OCI-LY7 (cell line): ENCODE results near the gene TNS3. TPM values are rescaled to one million over a fixed set of nuclear protein-coding genes. Genes with fewer than 3 reads are reported as not detected.
"Not testable (repeated sequence)": the region's sequence is repeated elsewhere in the genome, so short reads cannot be mapped to it uniquely, and the experiment has no call there.

Experiments
- BruUV-seq: library from RNA; stranded (reverse); fragments of 400-500 nt; replicated peaks from 2 replicates; lab custom pipeline; 2021; lab: Mats Ljungman, UMichigan
- CTCF ChIA-PET: fragments of 300-600 bp; sonication (Branson Sonifier 250); formaldehyde crosslinking; loops from one replicate; lab custom pipeline; 2022; ENCODE audit warnings: antibody characterized with exemption; ENCODE audit not compliant: unreplicated experiment; lab: Charles Lee
- POLR2A ChIA-PET: fragments of 300-600 bp; sonication (Branson Sonifier 250); formaldehyde crosslinking; loops from one replicate; lab custom pipeline; 2022; ENCODE audit warnings: antibody characterized with exemption; lab: Charles Lee
- DNase-seq: peaks from one replicate; pipeline ENCODE4 v3.0.0-alpha.2; 2015; ENCODE audit warnings: low spot score
- H2AFZ ChIP-seq: fragments of 200-600 bp; sonication (generic), shearing (Covaris generic); 2 replicates; pipeline ENCODE4 v1.6.1; 2014; ENCODE audit warnings: mild to moderate bottlenecking, antibody characterized with exemption, low read length, moderate library complexity
- H3K27ac ChIP-seq: fragments of 200-600 bp; sonication (generic); 2 replicates; pipeline ENCODE4 v1.5.1; 2014; ENCODE audit warnings: mixed run types, low read depth, mild to moderate bottlenecking, moderate library complexity, low read length, inconsistent platforms; ENCODE audit not compliant: poor library complexity, severe bottlenecking
- H3K36me3 ChIP-seq: fragments of 200-600 bp; sonication (generic); 2 replicates; pipeline ENCODE4 v1.6.1; 2014; ENCODE audit warnings: mild to moderate bottlenecking, antibody characterized with exemption, low read length, moderate library complexity, mixed read lengths; ENCODE audit not compliant: insufficient read depth
- H3K4me1 ChIP-seq: fragments of 200-600 bp; sonication (generic); 2 replicates; pipeline ENCODE4 v1.5.1; 2014; ENCODE audit warnings: mild to moderate bottlenecking, low read length; ENCODE audit not compliant: insufficient read depth, poor library complexity, severe bottlenecking
- H3K4me2 ChIP-seq: fragments of 200-600 bp; sonication (generic); 2 replicates; pipeline ENCODE4 v1.6.1; 2014; ENCODE audit warnings: mild to moderate bottlenecking, low read length
- H3K4me3 ChIP-seq: fragments of 200-600 bp; sonication (generic); 2 replicates; pipeline ENCODE4 v1.5.1; 2014; ENCODE audit warnings: mild to moderate bottlenecking, low read depth, low read length; ENCODE audit not compliant: poor library complexity, severe bottlenecking
- H3K79me2 ChIP-seq: fragments of 200-600 bp; sonication (generic); 2 replicates; pipeline ENCODE4 v1.6.1; 2016; ENCODE audit warnings: low read depth, mild to moderate bottlenecking, low read length, moderate library complexity, mixed read lengths; ENCODE audit not compliant: insufficient read depth
- H3K9me2 ChIP-seq: fragments of 200-600 bp; sonication (generic); 2 replicates; pipeline ENCODE4 v1.6.1; 2016; ENCODE audit warnings: mild to moderate bottlenecking, low read length, mixed read lengths; ENCODE audit not compliant: insufficient read depth
- H3K9me3 ChIP-seq: fragments of 200-600 bp; sonication (generic); 2 replicates; pipeline ENCODE4 v1.6.1; 2014; ENCODE audit warnings: mild to moderate bottlenecking, mixed run types, low read length, mixed read lengths
- H4K20me1 ChIP-seq: fragments of 200-600 bp; sonication (generic); 2 replicates; pipeline ENCODE4 v1.6.1; 2014; ENCODE audit warnings: mild to moderate bottlenecking, antibody characterized with exemption, low read length, moderate library complexity, mixed read lengths; ENCODE audit not compliant: insufficient read depth
- EZH2phosphoT487 ChIP-seq: fragments of 200-600 bp; sonication (generic); IDR thresholded peaks from 2 replicates; pipeline ENCODE4 v1.6.1; 2018; ENCODE audit warnings: low read depth, borderline replicate concordance, mild to moderate bottlenecking, mixed run types, antibody characterized with exemption, low read length, moderate library complexity, mixed read lengths
- intact Hi-C: fragments of 100-400 bp; cut with micrococcal nuclease; formaldehyde crosslinking; loops from one replicate; pipeline ENCODE4 v1.10.0; 2022; ENCODE audit not compliant: unreplicated experiment
- total RNA-seq, 2 experiments: library from RNA; depleted of rRNA in 1 of 2; stranded (reverse); fragments of >200 nt in 1 of 2; shearing (Covaris generic) in 1 of 2; gene quantifications; 2 replicates each; pipeline ENCODE4 v1.2.3, GENCODE V29; 2014 to 2022
- TF ChIP-seq, protein P1 (sequence below): fragments of 200-600 bp; sonication (generic); conservative IDR thresholded peaks from 2 replicates; pipeline ENCODE4 v1.5.1; 2014; ENCODE audit warnings: mild to moderate bottlenecking, antibody characterized with exemption, low read length, moderate library complexity, mixed read lengths

Gene TNS3
- total RNA-seq, 2 experiments from 2014 or later, result 9.5 to 42.1 TPM

DNA sequence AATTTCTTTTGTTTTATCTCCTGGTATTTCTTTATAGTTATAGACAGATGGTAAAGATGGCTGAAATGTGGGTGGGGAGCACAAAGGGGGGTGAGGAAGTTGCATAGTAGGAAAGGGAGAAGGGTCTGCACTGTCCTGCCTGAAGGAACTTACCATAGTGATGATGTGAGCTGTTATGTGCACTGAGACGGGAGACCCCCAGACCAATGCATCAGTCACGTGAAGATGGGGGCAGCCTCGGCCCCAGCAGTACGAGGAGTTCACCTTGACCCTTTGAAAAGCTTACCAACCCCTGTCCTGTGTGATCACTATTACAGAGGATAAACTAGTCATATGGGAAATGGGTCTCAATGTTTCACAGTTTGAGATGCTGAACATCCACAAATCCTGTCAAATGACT is 316.3 kb downstream of the TNS3 start:
- Histone ChIP-seq H3K9me3 (no peaks in the 10 kb centered on the region), H3K79me2 (no peaks in the 10 kb centered on the region), H3K27ac (no peak overlapping the region), H3K36me3 (no peaks in the 10 kb centered on the region), H4K20me1 (no peaks in the 10 kb centered on the region), H3K4me3 (no peak overlapping the region), H3K4me1 (no peaks in the 10 kb centered on the region), H3K9me2 (no peaks in the 10 kb centered on the region), H2AFZ (no peak overlapping the region), H3K4me2 (no peak overlapping the region)
- no peak for DNase-seq
- ChIA-PET CTCF (interaction anchor here (0.6 to 2.0 kb wide), 8 partner anchors 26 to 672 kb away, joined by 3 to 18 read pairs (median 4); no protein-coding TSS in a partner anchor), POLR2A (interaction anchor here (0.5 to 1.2 kb wide), 4 partner anchors 85 to 732 kb away, joined by 3 to 4 read pairs (median 3); no protein-coding TSS in a partner anchor)
- intact Hi-C loops, result loop anchor here (1.0 to 5.0 kb wide), 5 partner anchors 172 to 847 kb away; partner anchors contain the start of gene TNS3
- no peak for TF ChIP-seq EZH2phosphoT487
- TF ChIP-seq, protein P1, sequence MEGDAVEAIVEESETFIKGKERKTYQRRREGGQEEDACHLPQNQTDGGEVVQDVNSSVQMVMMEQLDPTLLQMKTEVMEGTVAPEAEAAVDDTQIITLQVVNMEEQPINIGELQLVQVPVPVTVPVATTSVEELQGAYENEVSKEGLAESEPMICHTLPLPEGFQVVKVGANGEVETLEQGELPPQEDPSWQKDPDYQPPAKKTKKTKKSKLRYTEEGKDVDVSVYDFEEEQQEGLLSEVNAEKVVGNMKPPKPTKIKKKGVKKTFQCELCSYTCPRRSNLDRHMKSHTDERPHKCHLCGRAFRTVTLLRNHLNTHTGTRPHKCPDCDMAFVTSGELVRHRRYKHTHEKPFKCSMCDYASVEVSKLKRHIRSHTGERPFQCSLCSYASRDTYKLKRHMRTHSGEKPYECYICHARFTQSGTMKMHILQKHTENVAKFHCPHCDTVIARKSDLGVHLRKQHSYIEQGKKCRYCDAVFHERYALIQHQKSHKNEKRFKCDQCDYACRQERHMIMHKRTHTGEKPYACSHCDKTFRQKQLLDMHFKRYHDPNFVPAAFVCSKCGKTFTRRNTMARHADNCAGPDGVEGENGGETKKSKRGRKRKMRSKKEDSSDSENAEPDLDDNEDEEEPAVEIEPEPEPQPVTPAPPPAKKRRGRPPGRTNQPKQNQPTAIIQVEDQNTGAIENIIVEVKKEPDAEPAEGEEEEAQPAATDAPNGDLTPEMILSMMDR, result no peak
- no TSS peak for BruUV-seq

DNA sequence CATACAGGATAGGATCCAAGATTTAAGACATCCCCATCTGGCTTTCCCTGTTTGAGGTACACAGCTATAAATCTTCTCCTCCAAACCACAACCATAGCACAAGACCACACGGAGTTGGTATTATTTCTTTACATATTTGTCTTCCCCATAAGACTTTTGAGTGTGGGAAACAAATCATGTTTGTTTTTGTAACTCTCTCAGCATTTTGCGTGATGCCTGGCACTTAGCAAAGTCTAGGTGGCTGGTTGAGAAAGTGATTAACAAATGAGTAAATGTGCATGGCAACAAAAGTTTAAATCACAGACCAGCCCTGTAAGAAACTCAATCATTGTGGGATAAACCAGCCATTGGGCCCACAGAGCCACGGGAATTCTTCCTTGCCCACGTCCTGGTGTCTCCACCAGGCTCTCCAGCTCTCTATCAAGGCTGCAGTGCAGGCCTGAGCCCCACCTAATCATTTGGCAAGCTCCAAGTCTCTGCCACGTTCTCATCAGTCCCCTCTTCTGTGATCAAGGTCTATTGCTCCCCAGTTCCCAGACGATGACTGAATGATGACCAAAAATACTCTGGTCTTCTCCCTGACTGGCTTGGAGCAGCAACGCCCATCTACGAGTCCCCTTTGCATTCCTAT is 317.8 kb downstream of the TNS3 start:
- no peak overlapping the region for H2AFZ ChIP-seq
- POLR2A ChIA-PET, result no interaction called here
- H3K36me3 ChIP-seq, result no peaks in the 10 kb centered on the region
- CTCF ChIA-PET, result no interaction called here
- H4K20me1 ChIP-seq, result no peaks in the 10 kb centered on the region
- no peaks in the 10 kb centered on the region for H3K79me2 ChIP-seq
- H3K9me2 ChIP-seq, result no peaks in the 10 kb centered on the region
- H3K27ac ChIP-seq, result no peak overlapping the region
- H3K4me1 ChIP-seq, result no peaks in the 10 kb centered on the region
- TF ChIP-seq, protein P1, result no peak
- no peak for TF ChIP-seq EZH2phosphoT487
- H3K4me2 ChIP-seq, result no peak overlapping the region
- no peaks in the 10 kb centered on the region for H3K9me3 ChIP-seq
- no TSS peak for BruUV-seq
- intact Hi-C loops, result no loop called here
- H3K4me3 ChIP-seq, result no peak overlapping the region
- DNase-seq, result no peak

DNA sequence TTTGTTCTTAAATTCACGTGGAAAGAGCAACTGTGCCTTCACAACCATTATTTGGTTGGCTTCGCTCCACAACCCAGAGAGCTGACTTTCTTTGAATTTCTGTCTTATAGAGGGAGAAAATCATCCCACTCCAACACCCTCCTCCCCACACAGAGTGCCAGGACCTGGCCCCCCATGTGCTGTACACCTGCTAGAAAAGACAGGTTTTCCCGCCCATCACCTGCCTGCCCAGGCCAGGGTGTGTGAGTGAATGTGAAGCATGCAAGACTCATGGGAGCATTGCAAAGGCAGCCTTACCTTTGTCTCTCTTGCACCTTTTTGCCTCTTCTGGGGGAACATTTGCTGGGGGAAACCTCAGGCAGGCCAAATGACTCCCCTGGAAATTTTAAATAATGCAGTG is 319.0 kb downstream of the TNS3 start:
- H3K4me3 ChIP-seq, result no peak overlapping the region
- H3K9me2 ChIP-seq, result no peaks in the 10 kb centered on the region
- intact Hi-C loops, result no loop called here
- no peak for DNase-seq
- no TSS peak for BruUV-seq
- H3K27ac ChIP-seq, result no peak overlapping the region
- H3K9me3 ChIP-seq, result no peaks in the 10 kb centered on the region
- POLR2A ChIA-PET, result no interaction called here
- CTCF ChIA-PET, result no interaction called here
- no peaks in the 10 kb centered on the region for H3K36me3 ChIP-seq
- TF ChIP-seq EZH2phosphoT487, result no peak
- TF ChIP-seq, protein P1, result no peak
- no peak overlapping the region for H2AFZ ChIP-seq
- H4K20me1 ChIP-seq, result no peaks in the 10 kb centered on the region
- no peak overlapping the region for H3K4me2 ChIP-seq
- H3K4me1 ChIP-seq, result no peaks in the 10 kb centered on the region
- H3K79me2 ChIP-seq, result no peaks in the 10 kb centered on the region

DNA sequence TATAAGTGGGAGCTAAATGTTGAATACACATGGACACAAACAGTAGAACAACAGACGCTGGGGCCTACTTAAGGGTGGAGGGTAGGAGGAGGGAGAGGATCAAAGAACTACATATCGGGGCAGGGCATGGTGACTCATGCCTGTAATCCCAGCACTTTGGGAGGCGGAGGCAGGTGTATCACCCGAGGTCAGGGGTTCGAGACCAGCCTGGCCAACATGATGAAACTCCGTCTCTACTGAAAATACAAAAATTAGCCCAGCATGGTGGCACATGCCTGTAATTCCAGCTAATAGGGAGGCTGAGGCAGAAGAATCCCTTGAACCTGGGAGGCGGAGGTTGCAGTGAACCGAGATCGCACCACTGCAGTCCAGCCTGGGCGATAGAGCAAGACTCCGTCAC is 319.8 kb downstream of the TNS3 start:
- POLR2A ChIA-PET, H3K79me2 ChIP-seq, intact Hi-C loops, H3K36me3 ChIP-seq, DNase-seq, H3K4me3 ChIP-seq, BruUV-seq, H3K9me2 ChIP-seq, H2AFZ ChIP-seq, H4K20me1 ChIP-seq, H3K4me1 ChIP-seq, H3K9me3 ChIP-seq, H3K4me2 ChIP-seq, CTCF ChIA-PET, H3K27ac ChIP-seq: not testable (repeated sequence)
